ENCODE results near the gene BLVRB. TPM values are rescaled to one million over a fixed set of nuclear protein-coding genes. Genes with fewer than 3 reads are reported as not detected.

BLVRB gene
- total RNA-seq, 1 experiment from 2014 or later: 35.1 TPM

- Mint-ChIP-seq H3K27ac (peak overlapping the region; percentile 99), H3K9me3 (no peaks in the 10 kb centered on the region), H3K4me1 (peaks cover 14% of the 10 kb centered on the region), H3K4me3 (peak overlapping the region; percentile 77), H3K27me3 (ENCODE audit: low read depth) (no peaks in the 10 kb centered on the region), H3K36me3 (no peaks in the 10 kb centered on the region)
- DNase-seq (ENCODE audit: low spot score) (peak; percentile 80), ATAC-seq (peak; percentile 91)
- ChIA-PET CTCF (interaction anchor here (1.3 to 2.9 kb wide), 7 partner anchors 9 to 128 kb away, joined by 4 to 21 read pairs (median 8); partner anchors contain the start of genes BLVRB and SERTAD3), POLR2A (interaction anchor here (0.6 to 2.8 kb wide), 8 partner anchors 8 to 180 kb away, joined by 3 to 28 read pairs (median 4); partner anchors contain the start of gene SERTAD1)
- TF ChIP-seq TEAD1 (CRISPR knock-in tag; IDR thresholded peaks at IDR 0.05) (no peak), FOXP4 (CRISPR knock-in tag; IDR thresholded peaks at IDR 0.05) (no peak), NR3C1 (CRISPR knock-in tag; conservative IDR thresholded peaks at IDR 0.05; ENCODE audit: low read depth) (no peak), ATF2 (CRISPR knock-in tag; IDR thresholded peaks at IDR 0.05; ENCODE audit: borderline replicate concordance, low read depth) (no peak), E2F4 (CRISPR knock-in tag; IDR thresholded peaks at IDR 0.05; ENCODE audit: borderline replicate concordance, low read depth) (0 out of 2 replicates have a peak, but pooled peaks have one; percentile 29), OVOL2 (CRISPR knock-in tag; IDR thresholded peaks at IDR 0.05; ENCODE audit: borderline replicate concordance) (no peak), ATF3 (CRISPR knock-in tag; conservative IDR thresholded peaks at IDR 0.05) (no peak), ATF1 (CRISPR knock-in tag; IDR thresholded peaks at IDR 0.05) (no peak), ELF4 (CRISPR knock-in tag; IDR thresholded peaks at IDR 0.05; ENCODE audit: low read depth) (no peak), E2F5 (CRISPR knock-in tag; IDR thresholded peaks at IDR 0.05) (peak; percentile 90; the same call in 1 of the 2 replicates), RELA (CRISPR knock-in tag; IDR thresholded peaks at IDR 0.05; ENCODE audit: borderline replicate concordance) (no peak), MXD4 (CRISPR knock-in tag; IDR thresholded peaks at IDR 0.05; ENCODE audit: borderline replicate concordance) (no peak), USF1 (CRISPR knock-in tag; IDR thresholded peaks at IDR 0.05) (no peak), ZNF671 (CRISPR knock-in tag; IDR thresholded peaks at IDR 0.05) (no peak), MLX (CRISPR knock-in tag; IDR thresholded peaks at IDR 0.05) (no peak), PREB (CRISPR knock-in tag; IDR thresholded peaks at IDR 0.05; ENCODE audit: borderline replicate concordance) (no peak), NFATC4 (CRISPR knock-in tag; IDR thresholded peaks at IDR 0.05) (no peak), ZNF396 (CRISPR knock-in tag; IDR thresholded peaks at IDR 0.05; ENCODE audit: borderline replicate concordance) (no peak), GRHL2 (CRISPR knock-in tag; IDR thresholded peaks at IDR 0.05; ENCODE audit: insufficient replicate concordance, severe bottlenecking) (no peak), ARID4B (CRISPR knock-in tag; IDR thresholded peaks at IDR 0.05; ENCODE audit: borderline replicate concordance) (no peak), NR1H2 (CRISPR knock-in tag; IDR thresholded peaks at IDR 0.05) (no peak), EMX1 (CRISPR knock-in tag; IDR thresholded peaks at IDR 0.05) (no peak), NFE2L1 (CRISPR knock-in tag; IDR thresholded peaks at IDR 0.05) (peak; percentile 24; the same call in 1 of the 2 replicates)
Observed at GRCh38 chr19:40433391-40434216, 31.9 kb downstream of the BLVRB start.
